PFSK-1 (cell line): ENCODE results near the gene LUZP2.

Experiments
- POLR2AphosphoS5 ChIP-seq: IDR thresholded peaks from 2 replicates; pipeline ENCODE4 v1.6.1; 2012; ENCODE audit warnings: low read depth, mild to moderate bottlenecking, control low read depth, low read length, moderate library complexity
- TF ChIP-seq, protein P1 (sequence below), 2 experiments: IDR thresholded peaks; 2 replicates each; pipeline versions ENCODE4 v1.6.1 to v1.8.0; 2011 to 2012; ENCODE audit warnings: low read depth in 2 of 2, low read length in 2 of 2, control low read depth in 1 of 2, inconsistent platforms in 1 of 2, mild to moderate bottlenecking in 1 of 2, moderate library complexity in 1 of 2; ENCODE audit not compliant: insufficient read depth in 1 of 2

DNA sequence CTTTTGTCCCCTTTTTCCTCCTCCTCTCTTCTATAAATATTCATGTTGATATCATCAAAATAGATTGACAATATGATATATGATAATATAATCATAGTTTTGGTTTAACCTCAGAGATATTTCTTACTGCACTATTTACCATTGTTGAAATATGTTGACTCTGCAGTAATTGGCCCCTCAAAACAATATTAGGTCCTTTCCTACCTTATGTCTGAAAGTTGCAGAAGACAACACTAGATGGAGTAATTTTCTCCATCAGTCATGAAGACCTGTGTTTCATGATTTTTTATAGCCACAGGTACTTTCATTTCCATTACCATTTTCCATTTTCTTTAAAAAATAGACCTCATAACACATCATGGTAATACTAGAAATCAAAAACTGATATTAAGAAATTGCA, 284.4 kb downstream of the LUZP2 start:
- TF ChIP-seq POLR2AphosphoS5 = no peak
- TF ChIP-seq, protein P1, sequence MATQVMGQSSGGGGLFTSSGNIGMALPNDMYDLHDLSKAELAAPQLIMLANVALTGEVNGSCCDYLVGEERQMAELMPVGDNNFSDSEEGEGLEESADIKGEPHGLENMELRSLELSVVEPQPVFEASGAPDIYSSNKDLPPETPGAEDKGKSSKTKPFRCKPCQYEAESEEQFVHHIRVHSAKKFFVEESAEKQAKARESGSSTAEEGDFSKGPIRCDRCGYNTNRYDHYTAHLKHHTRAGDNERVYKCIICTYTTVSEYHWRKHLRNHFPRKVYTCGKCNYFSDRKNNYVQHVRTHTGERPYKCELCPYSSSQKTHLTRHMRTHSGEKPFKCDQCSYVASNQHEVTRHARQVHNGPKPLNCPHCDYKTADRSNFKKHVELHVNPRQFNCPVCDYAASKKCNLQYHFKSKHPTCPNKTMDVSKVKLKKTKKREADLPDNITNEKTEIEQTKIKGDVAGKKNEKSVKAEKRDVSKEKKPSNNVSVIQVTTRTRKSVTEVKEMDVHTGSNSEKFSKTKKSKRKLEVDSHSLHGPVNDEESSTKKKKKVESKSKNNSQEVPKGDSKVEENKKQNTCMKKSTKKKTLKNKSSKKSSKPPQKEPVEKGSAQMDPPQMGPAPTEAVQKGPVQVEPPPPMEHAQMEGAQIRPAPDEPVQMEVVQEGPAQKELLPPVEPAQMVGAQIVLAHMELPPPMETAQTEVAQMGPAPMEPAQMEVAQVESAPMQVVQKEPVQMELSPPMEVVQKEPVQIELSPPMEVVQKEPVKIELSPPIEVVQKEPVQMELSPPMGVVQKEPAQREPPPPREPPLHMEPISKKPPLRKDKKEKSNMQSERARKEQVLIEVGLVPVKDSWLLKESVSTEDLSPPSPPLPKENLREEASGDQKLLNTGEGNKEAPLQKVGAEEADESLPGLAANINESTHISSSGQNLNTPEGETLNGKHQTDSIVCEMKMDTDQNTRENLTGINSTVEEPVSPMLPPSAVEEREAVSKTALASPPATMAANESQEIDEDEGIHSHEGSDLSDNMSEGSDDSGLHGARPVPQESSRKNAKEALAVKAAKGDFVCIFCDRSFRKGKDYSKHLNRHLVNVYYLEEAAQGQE (IDR thresholded peaks at IDR 0.05; ENCODE audit: insufficient read depth in 1 of 2, low read depth in 2 of 2, low read length in 2 of 2) = no peak
